GM23338 (cell line): ENCODE measurements around the gene IL10.

Experiments used
- CTCF ChIP-seq, 2 experiments: fragments of 200-600 bp in 1 of 2; sonication (generic) in 1 of 2; conservative IDR thresholded peaks; 2 replicates each; pipeline versions ENCODE4 v1.5.1 to v1.6.1; 2016 to 2017; ENCODE audit warnings: antibody characterized with exemption in 2 of 2, low read depth in 2 of 2, mild to moderate bottlenecking in 2 of 2, moderate library complexity in 1 of 2
- EZH2 ChIP-seq: fragments of 200-600 bp; sonication (generic); IDR thresholded peaks from one replicate; pipeline ENCODE4 v1.8.0; 2017; ENCODE audit warnings: antibody characterized with exemption, mild to moderate bottlenecking, low read depth; ENCODE audit not compliant: unreplicated experiment
- EZH2phosphoT487 ChIP-seq: fragments of 200-600 bp; sonication (generic); IDR thresholded peaks from one replicate; pipeline ENCODE4 v1.8.1; 2018; ENCODE audit warnings: antibody characterized with exemption; ENCODE audit not compliant: unreplicated experiment
- NANOG ChIP-seq: IDR thresholded peaks from 2 replicates; pipeline ENCODE4 v1.6.1; 2016; ENCODE audit warnings: antibody characterized with exemption, borderline replicate concordance
- POLR2AphosphoS5 ChIP-seq: IDR thresholded peaks from 2 replicates; pipeline ENCODE4 v1.6.1; 2016; ENCODE audit warnings: antibody characterized with exemption, low read depth
- ZNF331 ChIP-seq: fragments of 250-450 bp; sonication (Bioruptor Pico); IDR thresholded peaks from 2 replicates; pipeline ENCODE4 v1.5.0; 2020; ENCODE audit warnings: low read depth, mild to moderate bottlenecking, moderate library complexity
- TF ChIP-seq, protein P1 (sequence below): IDR thresholded peaks from one replicate; pipeline ENCODE4 v1.6.1; 2018; ENCODE audit warnings: antibody characterized with exemption; ENCODE audit not compliant: unreplicated experiment

DNA sequence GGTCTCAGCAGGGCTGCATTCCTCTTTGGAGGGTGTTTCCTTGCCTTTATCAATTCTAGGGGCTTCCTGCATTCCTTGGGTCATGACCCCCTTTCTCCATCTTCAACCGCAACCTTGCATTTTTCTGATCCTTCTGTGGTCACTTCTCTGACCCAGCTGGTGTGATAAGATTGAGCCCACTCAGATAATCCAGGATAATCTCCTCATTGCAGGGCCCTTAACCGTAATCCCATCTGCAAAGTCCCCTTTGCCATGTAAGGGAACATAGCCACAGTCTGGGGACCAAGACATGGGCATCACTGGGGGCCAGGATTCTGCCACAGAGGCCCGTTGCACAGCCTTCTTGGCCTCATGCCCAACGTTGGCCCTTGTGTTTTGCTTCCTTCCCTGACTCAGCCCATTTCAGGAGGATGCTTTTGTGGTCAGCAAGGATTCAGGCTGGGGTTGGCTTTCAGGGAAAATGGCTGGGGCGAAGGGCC, 36.7 kb downstream of the IL10 start:
- TF ChIP-seq EZH2 (no peak), CTCF (conservative IDR thresholded peaks at IDR 0.05; ENCODE audit: low read depth in 2 of 2) (no peak), NANOG (no peak), POLR2AphosphoS5 (no peak), EZH2phosphoT487 (no peak), ZNF331 (no peak)
- TF ChIP-seq, protein P1, sequence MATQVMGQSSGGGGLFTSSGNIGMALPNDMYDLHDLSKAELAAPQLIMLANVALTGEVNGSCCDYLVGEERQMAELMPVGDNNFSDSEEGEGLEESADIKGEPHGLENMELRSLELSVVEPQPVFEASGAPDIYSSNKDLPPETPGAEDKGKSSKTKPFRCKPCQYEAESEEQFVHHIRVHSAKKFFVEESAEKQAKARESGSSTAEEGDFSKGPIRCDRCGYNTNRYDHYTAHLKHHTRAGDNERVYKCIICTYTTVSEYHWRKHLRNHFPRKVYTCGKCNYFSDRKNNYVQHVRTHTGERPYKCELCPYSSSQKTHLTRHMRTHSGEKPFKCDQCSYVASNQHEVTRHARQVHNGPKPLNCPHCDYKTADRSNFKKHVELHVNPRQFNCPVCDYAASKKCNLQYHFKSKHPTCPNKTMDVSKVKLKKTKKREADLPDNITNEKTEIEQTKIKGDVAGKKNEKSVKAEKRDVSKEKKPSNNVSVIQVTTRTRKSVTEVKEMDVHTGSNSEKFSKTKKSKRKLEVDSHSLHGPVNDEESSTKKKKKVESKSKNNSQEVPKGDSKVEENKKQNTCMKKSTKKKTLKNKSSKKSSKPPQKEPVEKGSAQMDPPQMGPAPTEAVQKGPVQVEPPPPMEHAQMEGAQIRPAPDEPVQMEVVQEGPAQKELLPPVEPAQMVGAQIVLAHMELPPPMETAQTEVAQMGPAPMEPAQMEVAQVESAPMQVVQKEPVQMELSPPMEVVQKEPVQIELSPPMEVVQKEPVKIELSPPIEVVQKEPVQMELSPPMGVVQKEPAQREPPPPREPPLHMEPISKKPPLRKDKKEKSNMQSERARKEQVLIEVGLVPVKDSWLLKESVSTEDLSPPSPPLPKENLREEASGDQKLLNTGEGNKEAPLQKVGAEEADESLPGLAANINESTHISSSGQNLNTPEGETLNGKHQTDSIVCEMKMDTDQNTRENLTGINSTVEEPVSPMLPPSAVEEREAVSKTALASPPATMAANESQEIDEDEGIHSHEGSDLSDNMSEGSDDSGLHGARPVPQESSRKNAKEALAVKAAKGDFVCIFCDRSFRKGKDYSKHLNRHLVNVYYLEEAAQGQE: no peak
